Liver (tissue), 9 donors: ENCODE results near the gene NOC4L. TPM values are rescaled to one million over a fixed set of nuclear protein-coding genes. Genes with fewer than 3 reads are reported as not detected.
"Not testable (repeated sequence)": the region's sequence is repeated elsewhere in the genome, so short reads cannot be mapped to it uniquely, and the experiment has no call there.

Experiments used
- DNase-seq: peaks from one replicate; pipeline ENCODE4 v3.0.0-alpha.2; 2017; ENCODE audit warnings: low spot score
- H3K27ac ChIP-seq, 2 donors: one replicate each; pipeline ENCODE4 v1.7.0; 2013; ENCODE audit warnings: inconsistent platforms in 2 of 2, low read length in 2 of 2, control low read depth in 1 of 2, low read depth in 1 of 2, mild to moderate bottlenecking in 1 of 2
- H3K27me3 ChIP-seq, 4 donors: one replicate each; pipeline versions ENCODE4 v1.6.1 to v1.7.0; 2013; ENCODE audit warnings: low read length in 3 of 4, inconsistent platforms in 1 of 4, mild to moderate bottlenecking in 1 of 4, moderate library complexity in 1 of 4; ENCODE audit not compliant: control insufficient read depth in 4 of 4, insufficient read depth in 4 of 4
- H3K36me3 ChIP-seq, 4 donors: one replicate each; pipeline versions ENCODE4 v1.6.1 to v1.7.0; 2013; ENCODE audit warnings: low read length in 3 of 4, mild to moderate bottlenecking in 3 of 4, low read depth in 1 of 4, moderate library complexity in 1 of 4; ENCODE audit not compliant: control insufficient read depth in 4 of 4, insufficient read depth in 3 of 4
- H3K4me1 ChIP-seq, 4 donors: one replicate each; pipeline versions ENCODE4 v1.6.1 to v1.7.0; 2013; ENCODE audit warnings: low read length in 3 of 4, mild to moderate bottlenecking in 3 of 4, moderate library complexity in 1 of 4; ENCODE audit not compliant: control insufficient read depth in 4 of 4, insufficient read depth in 4 of 4
- H3K4me3 ChIP-seq, 3 donors: one replicate each; pipeline versions ENCODE4 v1.6.1 to v1.7.0; 2013; ENCODE audit warnings: low read length in 3 of 3, control low read depth in 1 of 3, low read depth in 1 of 3, mild to moderate bottlenecking in 1 of 3
- H3K9ac ChIP-seq, 2 donors: one replicate each; pipeline ENCODE4 v1.7.0; 2013; ENCODE audit warnings: low read length in 2 of 2, mild to moderate bottlenecking in 2 of 2, moderate library complexity in 2 of 2, control low read depth in 1 of 2, low read depth in 1 of 2
- H3K9me3 ChIP-seq, 4 donors: one replicate each; pipeline versions ENCODE4 v1.6.1 to v1.7.0; 2013; ENCODE audit warnings: low read length in 3 of 4; ENCODE audit not compliant: control insufficient read depth in 4 of 4
- EGR1 ChIP-seq, 2 donors: IDR thresholded peaks; 2 replicates each; pipeline ENCODE4 v1.6.1; 2016 to 2018; ENCODE audit warnings: antibody characterized with exemption in 2 of 2, low read depth in 2 of 2
- FOXA1 ChIP-seq: IDR thresholded peaks from 2 replicates; pipeline ENCODE4 v1.6.1; 2016; ENCODE audit warnings: antibody characterized with exemption
- FOXA2 ChIP-seq: IDR thresholded peaks from 2 replicates; pipeline ENCODE4 v1.6.1; 2016; ENCODE audit warnings: antibody characterized with exemption
- GABPA ChIP-seq, 2 donors: IDR thresholded peaks in 1 of 2; conservative IDR thresholded peaks in 1 of 2; 2 replicates each; pipeline ENCODE4 v1.6.1; 2016; ENCODE audit warnings: antibody characterized with exemption in 2 of 2, mild to moderate bottlenecking in 1 of 2, moderate library complexity in 1 of 2
- HNF4A ChIP-seq, 2 donors: conservative IDR thresholded peaks; 2 replicates each; pipeline ENCODE4 v1.6.1; 2016; ENCODE audit warnings: antibody characterized with exemption in 2 of 2, mild to moderate bottlenecking in 2 of 2
- HNF4G ChIP-seq: IDR thresholded peaks from 2 replicates; pipeline ENCODE4 v1.6.1; 2016; ENCODE audit warnings: antibody characterized with exemption
- JUND ChIP-seq, 2 donors: IDR thresholded peaks; 2 replicates each; pipeline ENCODE4 v1.6.1; 2016; ENCODE audit warnings: antibody characterized with exemption in 2 of 2
- NR2F2 ChIP-seq: IDR thresholded peaks from 2 replicates; pipeline ENCODE4 v1.6.1; 2016; ENCODE audit warnings: antibody characterized with exemption
- RAD21 ChIP-seq, 2 donors: IDR thresholded peaks; 2 replicates each; pipeline ENCODE4 v1.6.1; 2016; ENCODE audit warnings: antibody characterized with exemption in 2 of 2, mild to moderate bottlenecking in 2 of 2
- RXRA ChIP-seq, 2 donors: IDR thresholded peaks; 2 replicates each; pipeline ENCODE4 v1.6.1; 2017 to 2018; ENCODE audit warnings: antibody characterized with exemption in 2 of 2, mild to moderate bottlenecking in 1 of 2
- SP1 ChIP-seq: IDR thresholded peaks from 2 replicates; pipeline ENCODE4 v1.6.1; 2018; ENCODE audit warnings: antibody characterized with exemption, mild to moderate bottlenecking
- TAF1 ChIP-seq: conservative IDR thresholded peaks from 2 replicates; pipeline ENCODE4 v1.6.1; 2016; ENCODE audit warnings: antibody characterized with exemption, mild to moderate bottlenecking
- YY1 ChIP-seq: IDR thresholded peaks from 2 replicates; pipeline ENCODE4 v1.6.1; 2016; ENCODE audit warnings: antibody characterized with exemption, mild to moderate bottlenecking
- ZBTB33 ChIP-seq: IDR thresholded peaks from 2 replicates; pipeline ENCODE4 v1.6.1; 2016; ENCODE audit warnings: antibody characterized with exemption
- WGBS: extraction: QIAGEN DNeasy Blood & Tissue Kit; methylation state at CpG from one replicate; pipeline ENCODE4 v1.1.7; 2013; 5-methylcytosine and 5-hydroxymethylcytosine counted together
- polyA plus RNA-seq, 2 donors: library from polyadenylated mRNA; stranded (reverse) in 1 of 2; unstranded in 1 of 2; fragments of 200-250 nt in 1 of 2; fragments of >200 nt in 1 of 2; fragmentation: Nextera tagmentation in 1 of 2; extraction: Ambion mirVana in 1 of 2; gene quantifications; one replicate each; pipeline versions ENCODE4 v1.2.1 to v1.2.3, GENCODE V29; 2013 to 2015
- total RNA-seq, 2 donors: library from RNA; depleted of rRNA; stranded (reverse); fragments of >200 nt; gene quantifications; one replicate each; pipeline ENCODE4 v1.2.3, GENCODE V29; 2014
- TF ChIP-seq, protein P1 (sequence below): fragments of 150-350 bp; IDR thresholded peaks from 2 replicates; pipeline ENCODE4 v1.5.1; 2017; ENCODE audit warnings: improper control_type of control experiment, low read depth, low read length; ENCODE audit not compliant: missing input control
- TF ChIP-seq, protein P2 (sequence below): IDR thresholded peaks from 2 replicates; pipeline ENCODE4 v1.6.1; 2016; ENCODE audit warnings: antibody characterized with exemption
- TF ChIP-seq, protein P3 (sequence below): IDR thresholded peaks from 2 replicates; pipeline ENCODE4 v1.6.1; 2016; ENCODE audit warnings: antibody characterized with exemption, mild to moderate bottlenecking
- donor health status: healthy.
- donor health status: healthy.
- donor health status: healthy.
- donor health status: healthy.
- donor health status: healthy.

NOC4L gene
- total and polyA plus RNA-seq, 4 donors = 6.4 to 11.6 (median 8.4) TPM

GRCh38 chr12:132102297-132102696, 42.0 kb upstream of the NOC4L start:
- no peaks in the 10 kb centered on the region for H3K4me1 ChIP-seq
- H3K4me3 ChIP-seq = no peak overlapping the region
- TF ChIP-seq TAF1 (no peak), RAD21 (IDR thresholded peaks at IDR 0.05) (no peak), NR2F2 (no peak), HNF4G (no peak), RXRA (IDR thresholded peaks at IDR 0.05) (no peak), FOXA1 (no peak), HNF4A (conservative IDR thresholded peaks at IDR 0.05) (no peak), ZBTB33 (no peak), YY1 (no peak), JUND (IDR thresholded peaks at IDR 0.05) (no peak), GABPA (IDR thresholded peaks at IDR 0.05 in 1 of 2, conservative IDR thresholded peaks at IDR 0.05 in 1 of 2) (no peak), SP1 (no peak), FOXA2 (no peak), EGR1 (IDR thresholded peaks at IDR 0.05; ENCODE audit: low read depth in 2 of 2) (no peak)
- TF ChIP-seq, protein P1, sequence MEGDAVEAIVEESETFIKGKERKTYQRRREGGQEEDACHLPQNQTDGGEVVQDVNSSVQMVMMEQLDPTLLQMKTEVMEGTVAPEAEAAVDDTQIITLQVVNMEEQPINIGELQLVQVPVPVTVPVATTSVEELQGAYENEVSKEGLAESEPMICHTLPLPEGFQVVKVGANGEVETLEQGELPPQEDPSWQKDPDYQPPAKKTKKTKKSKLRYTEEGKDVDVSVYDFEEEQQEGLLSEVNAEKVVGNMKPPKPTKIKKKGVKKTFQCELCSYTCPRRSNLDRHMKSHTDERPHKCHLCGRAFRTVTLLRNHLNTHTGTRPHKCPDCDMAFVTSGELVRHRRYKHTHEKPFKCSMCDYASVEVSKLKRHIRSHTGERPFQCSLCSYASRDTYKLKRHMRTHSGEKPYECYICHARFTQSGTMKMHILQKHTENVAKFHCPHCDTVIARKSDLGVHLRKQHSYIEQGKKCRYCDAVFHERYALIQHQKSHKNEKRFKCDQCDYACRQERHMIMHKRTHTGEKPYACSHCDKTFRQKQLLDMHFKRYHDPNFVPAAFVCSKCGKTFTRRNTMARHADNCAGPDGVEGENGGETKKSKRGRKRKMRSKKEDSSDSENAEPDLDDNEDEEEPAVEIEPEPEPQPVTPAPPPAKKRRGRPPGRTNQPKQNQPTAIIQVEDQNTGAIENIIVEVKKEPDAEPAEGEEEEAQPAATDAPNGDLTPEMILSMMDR = no peak
- TF ChIP-seq, protein P2, sequence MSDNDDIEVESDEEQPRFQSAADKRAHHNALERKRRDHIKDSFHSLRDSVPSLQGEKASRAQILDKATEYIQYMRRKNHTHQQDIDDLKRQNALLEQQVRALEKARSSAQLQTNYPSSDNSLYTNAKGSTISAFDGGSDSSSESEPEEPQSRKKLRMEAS = no peak
- TF ChIP-seq, protein P3, sequence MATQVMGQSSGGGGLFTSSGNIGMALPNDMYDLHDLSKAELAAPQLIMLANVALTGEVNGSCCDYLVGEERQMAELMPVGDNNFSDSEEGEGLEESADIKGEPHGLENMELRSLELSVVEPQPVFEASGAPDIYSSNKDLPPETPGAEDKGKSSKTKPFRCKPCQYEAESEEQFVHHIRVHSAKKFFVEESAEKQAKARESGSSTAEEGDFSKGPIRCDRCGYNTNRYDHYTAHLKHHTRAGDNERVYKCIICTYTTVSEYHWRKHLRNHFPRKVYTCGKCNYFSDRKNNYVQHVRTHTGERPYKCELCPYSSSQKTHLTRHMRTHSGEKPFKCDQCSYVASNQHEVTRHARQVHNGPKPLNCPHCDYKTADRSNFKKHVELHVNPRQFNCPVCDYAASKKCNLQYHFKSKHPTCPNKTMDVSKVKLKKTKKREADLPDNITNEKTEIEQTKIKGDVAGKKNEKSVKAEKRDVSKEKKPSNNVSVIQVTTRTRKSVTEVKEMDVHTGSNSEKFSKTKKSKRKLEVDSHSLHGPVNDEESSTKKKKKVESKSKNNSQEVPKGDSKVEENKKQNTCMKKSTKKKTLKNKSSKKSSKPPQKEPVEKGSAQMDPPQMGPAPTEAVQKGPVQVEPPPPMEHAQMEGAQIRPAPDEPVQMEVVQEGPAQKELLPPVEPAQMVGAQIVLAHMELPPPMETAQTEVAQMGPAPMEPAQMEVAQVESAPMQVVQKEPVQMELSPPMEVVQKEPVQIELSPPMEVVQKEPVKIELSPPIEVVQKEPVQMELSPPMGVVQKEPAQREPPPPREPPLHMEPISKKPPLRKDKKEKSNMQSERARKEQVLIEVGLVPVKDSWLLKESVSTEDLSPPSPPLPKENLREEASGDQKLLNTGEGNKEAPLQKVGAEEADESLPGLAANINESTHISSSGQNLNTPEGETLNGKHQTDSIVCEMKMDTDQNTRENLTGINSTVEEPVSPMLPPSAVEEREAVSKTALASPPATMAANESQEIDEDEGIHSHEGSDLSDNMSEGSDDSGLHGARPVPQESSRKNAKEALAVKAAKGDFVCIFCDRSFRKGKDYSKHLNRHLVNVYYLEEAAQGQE = no peak
- DNase-seq = no peak
- no peaks in the 10 kb centered on the region for H3K9me3 ChIP-seq
- no peak overlapping the region for H3K9ac ChIP-seq
- H3K36me3 ChIP-seq = peaks cover 2 to 14% (median 7%) of the 10 kb centered on the region in 4 donors
- no peaks in the 10 kb centered on the region for H3K27me3 ChIP-seq
- WGBS = 97% methylated on average over 9 of the region's 9 CpGs
- no peak overlapping the region for H3K27ac ChIP-seq

- peaks cover 2 to 14% (median 9%) of the 10 kb centered on the region in 4 donors for H3K36me3 ChIP-seq
- not testable (repeated sequence) for H3K9me3 ChIP-seq, H3K27me3 ChIP-seq, H3K27ac ChIP-seq, H3K4me3 ChIP-seq, H3K4me1 ChIP-seq, H3K9ac ChIP-seq, DNase-seq
- 90% methylated on average over 14 of the region's 14 CpGs for WGBS
Observed at GRCh38 chr12:132103072-132103471, 41.2 kb upstream of the NOC4L start.
